Measurements from ENCODE around the gene SPINDOC.

The SPINDOC gene

DNA sequence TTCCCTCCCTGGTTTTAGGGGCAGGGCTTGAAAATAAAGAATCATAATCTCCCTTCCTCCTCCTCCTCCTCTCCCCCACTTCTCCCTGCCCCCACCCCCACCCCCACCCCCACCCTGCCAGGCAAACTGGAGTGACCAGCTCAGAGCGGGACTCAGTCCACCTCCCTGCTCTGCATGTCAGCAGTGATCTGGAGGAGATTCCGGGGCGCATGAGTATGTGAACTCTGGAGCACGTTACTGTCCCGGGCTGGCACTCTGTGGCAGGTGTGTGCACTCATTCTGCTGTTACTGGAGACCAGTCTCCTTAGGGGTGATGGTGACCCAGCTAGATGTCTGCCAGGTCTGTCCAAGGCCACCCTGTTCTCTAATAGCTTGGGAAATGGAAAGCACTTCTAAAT, 59.5 kb downstream of the SPINDOC start:
- no peak for DNase-seq (ENCODE audit: low read depth)
- no peak overlapping the region for H3K4me3 ChIP-seq (ENCODE audit: low read depth, low read length)
- TF ChIP-seq, protein P1, sequence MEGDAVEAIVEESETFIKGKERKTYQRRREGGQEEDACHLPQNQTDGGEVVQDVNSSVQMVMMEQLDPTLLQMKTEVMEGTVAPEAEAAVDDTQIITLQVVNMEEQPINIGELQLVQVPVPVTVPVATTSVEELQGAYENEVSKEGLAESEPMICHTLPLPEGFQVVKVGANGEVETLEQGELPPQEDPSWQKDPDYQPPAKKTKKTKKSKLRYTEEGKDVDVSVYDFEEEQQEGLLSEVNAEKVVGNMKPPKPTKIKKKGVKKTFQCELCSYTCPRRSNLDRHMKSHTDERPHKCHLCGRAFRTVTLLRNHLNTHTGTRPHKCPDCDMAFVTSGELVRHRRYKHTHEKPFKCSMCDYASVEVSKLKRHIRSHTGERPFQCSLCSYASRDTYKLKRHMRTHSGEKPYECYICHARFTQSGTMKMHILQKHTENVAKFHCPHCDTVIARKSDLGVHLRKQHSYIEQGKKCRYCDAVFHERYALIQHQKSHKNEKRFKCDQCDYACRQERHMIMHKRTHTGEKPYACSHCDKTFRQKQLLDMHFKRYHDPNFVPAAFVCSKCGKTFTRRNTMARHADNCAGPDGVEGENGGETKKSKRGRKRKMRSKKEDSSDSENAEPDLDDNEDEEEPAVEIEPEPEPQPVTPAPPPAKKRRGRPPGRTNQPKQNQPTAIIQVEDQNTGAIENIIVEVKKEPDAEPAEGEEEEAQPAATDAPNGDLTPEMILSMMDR (IDR thresholded peaks at IDR 0.05; ENCODE audit: insufficient read depth, low read depth, low read length, missing control alignments) = no peak

DNA sequence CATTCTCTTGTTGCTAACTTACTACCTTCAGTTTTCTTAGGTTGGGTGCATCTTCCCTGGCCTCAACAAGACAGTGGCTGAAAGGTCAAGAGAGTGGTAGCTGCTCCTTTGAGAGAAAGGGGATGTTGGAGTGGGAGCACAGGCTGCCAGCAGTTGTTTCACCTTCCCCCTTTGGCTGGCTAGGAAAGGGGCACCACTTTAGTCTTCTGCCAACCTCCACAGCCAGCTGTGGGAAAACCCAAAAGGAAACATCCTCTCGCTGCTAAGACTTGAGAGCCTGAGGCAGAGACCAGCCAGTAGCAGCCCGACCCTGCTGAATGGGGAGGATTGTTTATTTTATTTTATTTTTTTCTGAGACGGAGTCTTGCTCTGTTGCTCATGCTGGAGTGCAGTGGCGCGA, 60.1 kb downstream of the SPINDOC start:
- no peak overlapping the region for H3K4me3 ChIP-seq (ENCODE audit: low read depth, low read length)
- TF ChIP-seq, protein P1 (IDR thresholded peaks at IDR 0.05; ENCODE audit: insufficient read depth, low read depth, low read length, missing control alignments) = no peak
- DNase-seq (ENCODE audit: low read depth) = no peak

DNA sequence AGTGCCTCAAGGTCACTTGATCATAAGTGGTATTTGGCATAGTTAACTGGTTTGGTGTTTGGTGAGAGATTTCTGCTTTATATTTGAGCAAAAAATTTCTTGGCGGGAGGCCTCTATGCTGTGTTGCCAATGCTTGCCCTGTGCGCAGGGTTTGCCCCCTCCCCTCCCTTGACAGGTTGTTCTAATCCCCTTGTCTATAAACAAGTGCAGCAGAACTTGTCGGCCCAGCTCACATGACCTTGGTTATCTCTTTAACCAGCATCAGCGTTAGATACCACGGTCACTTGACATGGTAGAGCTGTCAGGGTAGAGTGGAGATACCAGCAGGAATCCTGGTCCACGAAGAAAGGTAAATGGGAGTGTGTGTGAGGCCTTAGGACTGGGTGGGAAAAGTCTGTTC, 61.3 kb downstream of the SPINDOC start:
- H3K4me3 ChIP-seq (ENCODE audit: low read depth, low read length) = no peak overlapping the region
- no peak for DNase-seq (ENCODE audit: low read depth)
- TF ChIP-seq, protein P1 (IDR thresholded peaks at IDR 0.05; ENCODE audit: insufficient read depth, low read depth, low read length, missing control alignments) = no peak

DNA sequence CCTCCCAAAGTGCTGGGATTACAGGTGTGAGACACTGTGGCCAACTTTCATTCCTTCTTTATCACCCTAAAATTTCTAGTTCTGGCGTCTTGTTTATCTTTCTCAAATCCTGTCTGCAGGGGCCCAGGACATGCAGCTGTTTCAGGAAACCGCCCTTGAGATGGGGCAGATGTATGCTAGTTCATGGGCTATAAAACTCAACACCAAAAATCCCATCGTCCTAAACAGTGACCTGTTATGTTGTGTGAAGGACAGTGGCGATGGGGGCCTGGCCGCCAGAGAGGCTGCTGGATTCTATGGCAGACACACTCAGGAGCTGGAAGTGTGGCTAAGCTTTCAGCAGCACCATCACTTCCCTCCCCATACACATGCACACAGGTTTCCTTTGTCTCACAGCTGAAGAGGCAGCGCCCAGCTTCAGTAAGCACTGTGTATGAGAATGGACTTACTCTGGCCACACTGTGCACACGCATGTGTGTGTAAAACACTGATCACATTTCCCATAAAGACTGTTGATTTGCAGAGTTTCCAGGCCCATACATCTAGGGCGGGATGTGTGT, 62.3 kb downstream of the SPINDOC start:
- TF ChIP-seq, protein P1 (IDR thresholded peaks at IDR 0.05; ENCODE audit: insufficient read depth, low read depth, low read length, missing control alignments) = no peak
- DNase-seq (ENCODE audit: low read depth) = no peak
- no peak overlapping the region for H3K4me3 ChIP-seq (ENCODE audit: low read depth, low read length)

DNA sequence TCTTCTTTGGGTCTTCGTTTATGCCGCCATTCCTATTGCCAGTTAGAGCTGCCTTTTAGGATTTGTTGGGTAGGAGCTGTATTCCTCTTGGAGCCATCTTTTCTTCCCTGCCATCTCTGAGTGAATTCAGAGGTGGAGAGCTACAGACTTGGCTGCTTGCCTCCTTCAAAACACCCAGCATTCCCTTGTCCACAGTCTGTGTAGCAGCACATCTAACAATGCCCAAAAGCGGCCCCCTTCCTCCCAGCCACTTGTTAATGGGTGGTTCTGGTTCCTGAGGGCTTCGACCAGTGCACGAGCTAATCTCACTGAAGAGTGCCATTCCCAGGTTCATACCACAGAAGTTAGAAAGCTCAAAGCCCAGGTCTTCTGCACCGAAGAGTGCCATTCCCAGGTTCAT, 63.4 kb downstream of the SPINDOC start:
- H3K4me3 ChIP-seq (ENCODE audit: low read depth, low read length) = no peak overlapping the region
- TF ChIP-seq, protein P1 (IDR thresholded peaks at IDR 0.05; ENCODE audit: insufficient read depth, low read depth, low read length, missing control alignments) = no peak
- no peak for DNase-seq (ENCODE audit: low read depth)
